MCF 10A (cell line): Measurements from ENCODE around the gene ARVCF. TPM values are rescaled to one million over a fixed set of nuclear protein-coding genes. Genes with fewer than 3 reads are reported as not detected.

ENCODE experiments used
- BruUV-seq: library from RNA; stranded (reverse); fragments of 400-500 nt; replicated peaks from 2 replicates; lab custom pipeline; 2021; lab: Mats Ljungman, UMichigan
- CTCF ChIA-PET: fragments of 300-600 bp; sonication (Branson Sonifier 250); formaldehyde crosslinking; extraction: SDS; loops from one replicate; lab custom pipeline; 2021; ENCODE audit warnings: antibody characterized with exemption, inconsistent platforms; lab: Yijun Ruan, JAX
- POLR2A ChIA-PET: fragments of 300-600, 350-650 bp; sonication (Branson Sonifier 250); formaldehyde crosslinking; extraction: SDS; loops from one replicate; lab custom pipeline; 2020; ENCODE audit warnings: antibody characterized with exemption, inconsistent platforms; lab: Yijun Ruan, JAX
- DNase-seq: peaks from one replicate; pipeline ENCODE4 v3.0.0-alpha.2; 2018; ENCODE audit not compliant: unreplicated experiment
- H3K27ac Mint-ChIP-seq: one replicate; pipeline ENCODE4 v1.8.0; 2022; ENCODE audit warnings: mild to moderate bottlenecking, low read depth, mixed read lengths; ENCODE audit not compliant: unreplicated experiment
- H3K27me3 Mint-ChIP-seq: one replicate; pipeline ENCODE4 v1.8.0; 2022; ENCODE audit warnings: mixed read lengths; ENCODE audit not compliant: insufficient read depth, unreplicated experiment
- H3K36me3 Mint-ChIP-seq: one replicate; pipeline ENCODE4 v1.8.0; 2022; ENCODE audit warnings: mild to moderate bottlenecking, moderate library complexity, mixed read lengths; ENCODE audit not compliant: insufficient read depth, unreplicated experiment
- H3K4me1 Mint-ChIP-seq: one replicate; pipeline ENCODE4 v1.8.0; 2022; ENCODE audit warnings: mixed read lengths; ENCODE audit not compliant: insufficient read depth, unreplicated experiment
- H3K4me3 Mint-ChIP-seq: one replicate; pipeline ENCODE4 v1.8.0; 2022; ENCODE audit warnings: mild to moderate bottlenecking, moderate library complexity, mixed read lengths; ENCODE audit not compliant: unreplicated experiment
- H3K9me3 Mint-ChIP-seq: one replicate; pipeline ENCODE4 v1.8.0; 2022; ENCODE audit warnings: mixed read lengths; ENCODE audit not compliant: unreplicated experiment
- intact Hi-C: fragments of 100-400 bp; cut with micrococcal nuclease; formaldehyde crosslinking; loops from 2 replicates; pipeline ENCODE4 v1.14.1; 2022
- total RNA-seq: library from RNA; stranded (reverse); gene quantifications from 2 replicates; pipeline ENCODE4 v1.2.3, GENCODE V29; 2022
- TF ChIP-seq, protein P1 (sequence below): fragments of 200-600 bp; IDR thresholded peaks from one replicate; pipeline ENCODE4 v1.8.0; 2022; ENCODE audit warnings: antibody characterized with exemption, mild to moderate bottlenecking; ENCODE audit not compliant: unreplicated experiment

ARVCF gene
- total RNA-seq, 1 experiment from 2014 or later: 7.5 TPM

DNA sequence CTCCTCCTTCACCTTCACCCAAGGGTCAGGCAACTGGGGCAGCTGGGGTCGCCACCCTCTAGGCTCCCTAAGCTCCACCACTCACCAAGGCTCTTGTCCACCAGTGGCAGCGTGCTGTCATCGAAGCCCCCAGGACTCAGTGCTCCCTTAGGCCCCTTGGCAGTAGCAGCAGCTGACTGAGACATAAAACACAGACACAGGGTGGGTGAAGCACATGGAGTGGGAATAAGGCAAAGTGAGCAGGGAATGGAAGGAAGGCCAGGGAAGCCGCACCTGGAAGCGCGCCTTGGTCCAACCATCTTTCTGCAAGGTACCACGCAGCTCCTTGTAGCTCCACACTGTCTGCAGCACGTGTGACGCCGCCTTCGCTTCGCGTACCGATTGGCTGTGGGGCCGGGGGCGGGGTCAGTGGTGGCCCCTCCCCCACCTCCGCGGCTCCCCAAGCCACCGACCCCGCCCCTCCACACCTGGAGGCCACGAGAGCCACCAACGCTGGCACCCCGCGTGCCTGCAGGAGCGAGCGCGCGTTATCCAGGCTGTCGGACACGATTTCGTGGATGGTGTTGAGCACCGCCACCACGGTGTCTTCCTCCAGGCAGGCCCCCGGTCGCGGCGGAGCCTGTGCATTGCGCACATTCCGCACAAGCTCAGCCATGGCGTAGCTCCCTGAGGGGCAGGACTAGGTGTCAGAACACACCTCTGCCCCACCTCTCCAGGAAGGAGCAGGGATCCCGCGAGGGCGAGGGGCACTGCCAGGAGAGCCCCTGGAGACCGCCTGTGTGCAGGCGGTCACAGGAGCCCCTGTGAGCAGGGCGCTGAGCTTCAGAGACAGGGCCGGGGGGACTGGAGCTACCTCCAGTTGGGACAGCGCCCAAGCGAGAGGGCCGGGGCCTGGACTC lies 43.7 kb downstream of the ARVCF start:
- DNase-seq: no peak
- intact Hi-C loops: loop anchor here (10.0 kb wide), 1 partner anchor 142 kb away; the partner anchor contains the start of genes RANBP1 and TRMT2A
- Mint-ChIP-seq H3K4me1 (peaks cover 7% of the 10 kb centered on the region), H3K4me3 (no peak overlapping the region), H3K9me3 (no peaks in the 10 kb centered on the region), H3K27me3 (no peaks in the 10 kb centered on the region), H3K36me3 (peaks cover 5% of the 10 kb centered on the region), H3K27ac (no peak overlapping the region)
- TF ChIP-seq, protein P1, sequence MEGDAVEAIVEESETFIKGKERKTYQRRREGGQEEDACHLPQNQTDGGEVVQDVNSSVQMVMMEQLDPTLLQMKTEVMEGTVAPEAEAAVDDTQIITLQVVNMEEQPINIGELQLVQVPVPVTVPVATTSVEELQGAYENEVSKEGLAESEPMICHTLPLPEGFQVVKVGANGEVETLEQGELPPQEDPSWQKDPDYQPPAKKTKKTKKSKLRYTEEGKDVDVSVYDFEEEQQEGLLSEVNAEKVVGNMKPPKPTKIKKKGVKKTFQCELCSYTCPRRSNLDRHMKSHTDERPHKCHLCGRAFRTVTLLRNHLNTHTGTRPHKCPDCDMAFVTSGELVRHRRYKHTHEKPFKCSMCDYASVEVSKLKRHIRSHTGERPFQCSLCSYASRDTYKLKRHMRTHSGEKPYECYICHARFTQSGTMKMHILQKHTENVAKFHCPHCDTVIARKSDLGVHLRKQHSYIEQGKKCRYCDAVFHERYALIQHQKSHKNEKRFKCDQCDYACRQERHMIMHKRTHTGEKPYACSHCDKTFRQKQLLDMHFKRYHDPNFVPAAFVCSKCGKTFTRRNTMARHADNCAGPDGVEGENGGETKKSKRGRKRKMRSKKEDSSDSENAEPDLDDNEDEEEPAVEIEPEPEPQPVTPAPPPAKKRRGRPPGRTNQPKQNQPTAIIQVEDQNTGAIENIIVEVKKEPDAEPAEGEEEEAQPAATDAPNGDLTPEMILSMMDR: no peak
- CTCF ChIA-PET: interaction anchor here (0.6 to 2.0 kb wide), 7 partner anchors 10 to 156 kb away, joined by 3 to 5 read pairs (median 3); no protein-coding TSS in a partner anchor
- POLR2A ChIA-PET: interaction anchor here (1.0 kb wide), 1 partner anchor 49 kb away, joined by 3 read pairs; no protein-coding TSS in a partner anchor
- no TSS peak for BruUV-seq

GRCh38 chr22:19972251-19972650 lies 44.4 kb downstream of the ARVCF start:
- TF ChIP-seq, protein P1: no peak
- Mint-ChIP-seq H3K4me1 (peaks cover 7% of the 10 kb centered on the region), H3K4me3 (no peak overlapping the region), H3K36me3 (peaks cover 5% of the 10 kb centered on the region), H3K27ac (no peak overlapping the region), H3K27me3 (no peaks in the 10 kb centered on the region), H3K9me3 (no peaks in the 10 kb centered on the region)
- BruUV-seq: no TSS peak
- ChIA-PET POLR2A (interaction anchor here (1.0 kb wide), 2 partner anchors 40 to 50 kb away, joined by 3 read pairs; no protein-coding TSS in a partner anchor), CTCF (interaction anchor here (0.7 to 2.0 kb wide), 7 partner anchors 9 to 156 kb away, joined by 3 to 5 read pairs (median 3); no protein-coding TSS in a partner anchor)
- intact Hi-C loops: loop anchor here (10.0 kb wide), 1 partner anchor 143 kb away; the partner anchor contains the start of genes RANBP1 and TRMT2A
- no peak for DNase-seq

GRCh38 chr22:19971276-19972124 lies 45.1 kb downstream of the ARVCF start:
- ChIA-PET CTCF (interaction anchor here (0.6 to 2.0 kb wide), 11 partner anchors 9 to 293 kb away, joined by 3 to 5 read pairs (median 3); no protein-coding TSS in a partner anchor), POLR2A (interaction anchor here (1.0 kb wide), 1 partner anchor 41 kb away, joined by 3 read pairs; no protein-coding TSS in a partner anchor)
- no peaks in the 10 kb centered on the region for H3K9me3 Mint-ChIP-seq
- no peak overlapping the region for H3K27ac Mint-ChIP-seq
- H3K36me3 Mint-ChIP-seq: peaks cover 5% of the 10 kb centered on the region
- no peak for DNase-seq
- H3K4me1 Mint-ChIP-seq: peaks cover 7% of the 10 kb centered on the region
- TF ChIP-seq, protein P1: no peak
- intact Hi-C loops: loop anchor here (10.0 kb wide), 1 partner anchor 143 kb away; the partner anchor contains the start of genes RANBP1 and TRMT2A
- no peaks in the 10 kb centered on the region for H3K27me3 Mint-ChIP-seq
- no peak overlapping the region for H3K4me3 Mint-ChIP-seq
- no TSS peak for BruUV-seq
